NCI-H524 (cell line): ENCODE measurements around the gene PAX6.

Experiments used
- DNase-seq, 2 experiments: peaks; one replicate each; lab custom pipeline; 2025; lab: John Stamatoyannopoulos, UW

The PAX6 gene

GRCh38 chr11:31822175-31822926, 11.2 kb upstream of the PAX6 start:
- peak in 1 of 2 experiments; percentile 9 for DNase-seq

- no peak for DNase-seq
These were observed 10.6 kb upstream of the PAX6 start for GRCh38 chr11:31821766-31822165.

- no peak for DNase-seq
These were observed 10.2 kb upstream of the PAX6 start for GRCh38 chr11:31821235-31821764.

GRCh38 chr11:31820438-31820818, 9.3 kb upstream of the PAX6 start:
- DNase-seq: no peak

- DNase-seq: no peak
These were observed 8.7 kb upstream of the PAX6 start for GRCh38 chr11:31819621-31820437.

GRCh38 chr11:31818874-31819331, 7.8 kb upstream of the PAX6 start:
- no peak for DNase-seq

- DNase-seq: no peak
These were observed 7.3 kb upstream of the PAX6 start for GRCh38 chr11:31818425-31818755.

GRCh38 chr11:31817621-31818424, 6.7 kb upstream of the PAX6 start:
- no peak for DNase-seq

GRCh38 chr11:31817054-31817620, 6.0 kb upstream of the PAX6 start:
- peak in 1 of 2 experiments; percentile 45 for DNase-seq

- no peak for DNase-seq
These were observed 5.4 kb upstream of the PAX6 start for GRCh38 chr11:31816468-31817053.

- DNase-seq: no peak
These were observed 4.8 kb upstream of the PAX6 start for GRCh38 chr11:31815711-31816467.

GRCh38 chr11:31814176-31814868, 3.2 kb upstream of the PAX6 start:
- peak in 1 of 2 experiments; percentile 5 for DNase-seq

GRCh38 chr11:31813391-31814175, 2.5 kb upstream of the PAX6 start:
- peak in 1 of 2 experiments; percentile 57 for DNase-seq

- peak in 1 of 2 experiments; percentile 34 for DNase-seq
These were observed 1.6 kb upstream of the PAX6 start for GRCh38 chr11:31812383-31813381.

GRCh38 chr11:31809857-31810778, 1.0 kb downstream of the PAX6 start:
- DNase-seq: peak in 1 of 2 experiments; percentile 55

- DNase-seq: no peak
These were observed 1.6 kb downstream of the PAX6 start for GRCh38 chr11:31809541-31809856.
